GM18508 (cell line): ENCODE data around the gene FSTL4.

Experiments
- ATAC-seq: cut with Tn5 transposase; IDR thresholded peaks from one replicate; pipeline ENCODE4 v1.9.1; 2021; ENCODE audit warnings: moderate number of reproducible peaks; ENCODE audit not compliant: insufficient read depth, unreplicated experiment

FSTL4 gene

DNA sequence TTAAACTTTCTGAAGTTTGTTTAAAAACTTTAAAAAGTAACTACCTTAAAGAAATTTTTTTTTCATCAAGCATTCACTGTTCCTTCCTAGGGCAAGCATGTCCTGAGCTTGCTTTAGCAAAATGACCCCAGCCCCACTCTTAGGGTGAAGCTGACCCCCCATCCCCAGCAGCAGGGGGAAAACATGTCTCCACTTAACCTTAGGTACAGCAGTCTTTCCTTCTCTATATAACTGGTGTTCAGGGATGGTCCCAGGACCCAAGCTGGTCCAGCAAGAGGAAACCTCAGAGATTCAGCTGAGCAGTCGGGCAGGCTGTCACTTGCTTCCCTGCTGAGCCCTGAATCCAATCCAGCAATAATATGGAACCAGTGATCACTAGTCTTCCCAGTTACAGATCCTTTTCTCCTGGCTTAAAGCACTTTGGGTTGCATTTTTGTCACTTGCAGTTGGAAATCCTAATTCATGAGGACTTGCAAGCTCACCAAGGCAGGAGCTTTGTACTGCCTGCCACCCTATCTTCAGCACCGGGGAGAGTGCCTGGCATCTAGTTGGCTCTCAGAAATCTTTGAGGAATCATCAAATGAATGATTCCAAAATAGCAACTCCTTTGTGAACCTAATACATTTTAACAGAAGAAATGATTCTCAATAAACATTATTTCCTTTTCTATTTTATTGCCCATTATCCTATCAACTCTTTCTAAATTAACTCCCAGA, 91.2 kb downstream of the FSTL4 start:
- ATAC-seq = no peak

DNA sequence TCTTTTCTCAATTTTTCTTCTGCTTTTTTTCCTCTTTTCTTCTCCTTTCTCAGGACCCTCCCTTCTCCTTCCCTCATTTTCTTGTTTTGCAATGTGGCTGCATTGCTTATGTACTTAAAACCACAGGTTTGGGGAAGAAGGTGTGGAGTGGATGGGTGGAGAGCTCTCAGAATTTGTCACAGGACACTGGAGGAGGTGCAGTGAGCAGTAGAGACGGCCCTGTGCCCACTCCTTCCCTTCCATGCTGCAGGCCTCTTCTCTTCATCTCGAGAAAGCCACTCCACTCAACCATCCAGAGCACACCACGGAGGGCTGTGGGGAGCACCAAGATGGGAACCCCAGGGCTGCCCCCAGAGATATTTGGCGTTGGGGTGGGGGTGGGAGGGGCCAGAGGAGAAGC, 92.3 kb downstream of the FSTL4 start:
- ATAC-seq = no peak

DNA sequence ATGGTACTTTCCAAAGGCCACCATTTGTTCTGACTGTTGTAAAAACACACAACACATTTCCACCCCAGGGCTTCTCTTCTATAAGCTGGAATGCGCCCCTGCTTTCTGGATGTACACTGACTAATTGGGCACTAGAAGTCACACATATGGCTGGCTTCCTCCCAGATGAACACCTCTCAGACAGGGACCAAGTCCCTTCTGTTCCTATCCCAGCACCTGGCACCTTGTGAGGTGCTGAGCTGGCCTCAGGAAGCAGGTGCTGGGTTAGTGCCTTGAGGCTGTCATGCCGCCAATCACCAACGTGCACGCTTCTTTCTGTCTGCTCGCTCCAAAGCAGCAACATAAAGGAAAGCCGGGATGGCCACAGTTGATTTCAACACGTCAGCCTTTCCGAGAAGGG, 93.2 kb downstream of the FSTL4 start:
- ATAC-seq = no peak

DNA sequence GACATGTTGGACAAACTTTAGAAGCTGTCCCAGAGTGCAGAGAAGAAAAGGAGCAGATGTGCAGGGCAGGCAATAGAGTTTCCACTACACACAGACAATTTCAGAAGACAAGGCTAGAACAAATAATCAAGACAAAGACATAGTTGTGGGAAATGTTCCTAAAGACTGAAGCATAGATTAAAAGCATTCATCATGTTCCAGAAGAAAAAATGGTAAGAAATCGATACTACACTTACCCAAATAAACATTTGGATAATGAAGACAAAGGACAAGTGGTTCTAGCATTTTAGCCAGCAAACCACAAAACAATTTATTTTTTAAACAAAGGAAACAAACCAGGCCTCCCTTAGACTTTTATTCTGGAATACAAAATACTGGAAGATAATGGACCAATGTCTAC, 97.9 kb downstream of the FSTL4 start:
- ATAC-seq = no peak

DNA sequence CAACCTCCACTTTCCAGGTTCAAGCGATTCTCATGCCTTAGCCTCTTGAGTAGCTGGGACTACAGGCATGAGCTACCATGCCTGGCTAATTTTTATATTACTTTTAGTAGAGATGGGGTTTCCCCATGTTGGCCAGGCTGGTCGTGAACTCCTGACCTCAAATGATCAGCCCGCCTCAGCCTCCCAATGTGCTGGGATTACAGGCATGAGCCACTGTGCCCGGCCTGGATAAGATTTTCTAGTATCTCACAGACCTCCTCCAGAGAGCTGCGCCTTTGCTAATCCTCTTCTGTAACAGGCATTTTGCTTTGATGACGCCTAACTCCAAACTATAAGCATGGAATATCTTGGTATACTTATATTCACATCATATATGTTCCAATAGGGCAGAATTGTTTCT, 99.4 kb downstream of the FSTL4 start:
- no peak for ATAC-seq

DNA sequence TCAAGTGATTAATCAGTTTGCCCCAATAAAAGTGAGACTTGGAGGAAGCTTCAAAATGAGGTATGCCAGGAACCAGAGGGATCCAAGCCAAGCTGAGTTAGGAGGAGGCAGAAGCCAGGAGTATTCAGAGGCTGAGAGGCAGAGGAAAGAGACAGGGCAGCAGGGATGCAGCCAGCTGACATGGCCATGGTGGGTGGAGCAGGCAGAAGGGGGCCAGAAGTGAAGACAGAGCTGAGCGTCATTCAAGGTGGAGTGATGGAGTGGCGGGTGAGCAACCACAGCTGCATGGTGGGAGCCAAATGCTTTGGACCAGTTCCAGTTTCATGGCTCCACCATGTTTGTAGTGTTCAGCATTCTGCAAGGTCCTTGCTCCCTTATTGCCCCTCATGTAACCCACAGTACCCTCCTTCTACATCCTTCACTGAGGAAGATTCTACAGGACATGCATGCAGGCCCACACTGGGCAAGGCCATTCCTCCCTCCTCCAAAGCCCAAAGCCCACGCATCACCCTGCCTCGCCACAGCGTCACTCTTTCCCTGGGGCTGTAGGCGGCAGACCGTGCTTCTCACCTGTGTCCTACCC, 100.6 kb downstream of the FSTL4 start:
- no peak for ATAC-seq

DNA sequence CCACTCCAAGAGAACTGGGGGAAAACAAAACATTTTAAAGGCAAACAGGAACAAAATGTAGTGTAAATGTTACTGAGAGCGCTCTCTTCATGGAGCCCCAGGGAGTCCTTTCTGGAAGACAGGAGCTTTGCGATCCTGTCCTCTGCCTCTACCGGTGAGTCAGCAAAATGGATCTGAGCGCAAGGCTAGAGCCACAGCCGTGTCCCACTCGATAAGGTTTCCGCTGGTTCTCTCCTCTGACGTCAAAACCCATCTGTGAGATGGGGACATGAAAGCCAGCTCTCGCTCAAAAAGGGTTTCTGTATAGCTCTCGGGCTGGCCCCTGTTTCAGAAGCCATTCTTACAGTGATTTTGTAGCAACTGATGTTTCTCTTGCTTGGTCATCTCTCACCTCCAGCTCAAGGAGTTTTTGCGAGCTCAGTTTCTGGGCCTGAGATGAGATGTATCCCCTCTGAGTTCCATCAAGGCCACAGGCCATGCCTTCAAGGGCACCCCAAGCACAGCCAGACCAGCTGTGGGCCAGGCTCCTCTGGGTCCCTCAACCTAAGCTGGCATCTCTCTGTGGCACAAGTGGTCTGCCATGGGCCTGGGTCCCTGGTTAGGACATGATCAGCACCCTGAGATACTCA, 101.6 kb downstream of the FSTL4 start:
- no peak for ATAC-seq

DNA sequence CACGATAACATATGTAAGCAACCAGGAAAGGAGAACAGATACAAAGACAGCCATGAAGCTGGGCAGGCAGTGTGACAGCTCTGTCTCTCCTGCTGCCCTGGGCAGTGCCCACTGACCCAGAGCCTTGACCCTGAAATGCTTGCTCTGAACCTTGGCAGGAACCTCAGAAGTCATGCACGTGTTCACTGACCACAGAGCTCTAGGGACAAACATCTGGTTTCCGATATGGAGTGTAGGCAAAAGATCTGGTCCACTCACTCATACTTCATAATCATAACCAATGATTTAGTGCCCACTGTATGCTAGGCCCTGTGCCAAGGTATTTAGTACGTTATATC, 102.6 kb downstream of the FSTL4 start:
- ATAC-seq = no peak

DNA sequence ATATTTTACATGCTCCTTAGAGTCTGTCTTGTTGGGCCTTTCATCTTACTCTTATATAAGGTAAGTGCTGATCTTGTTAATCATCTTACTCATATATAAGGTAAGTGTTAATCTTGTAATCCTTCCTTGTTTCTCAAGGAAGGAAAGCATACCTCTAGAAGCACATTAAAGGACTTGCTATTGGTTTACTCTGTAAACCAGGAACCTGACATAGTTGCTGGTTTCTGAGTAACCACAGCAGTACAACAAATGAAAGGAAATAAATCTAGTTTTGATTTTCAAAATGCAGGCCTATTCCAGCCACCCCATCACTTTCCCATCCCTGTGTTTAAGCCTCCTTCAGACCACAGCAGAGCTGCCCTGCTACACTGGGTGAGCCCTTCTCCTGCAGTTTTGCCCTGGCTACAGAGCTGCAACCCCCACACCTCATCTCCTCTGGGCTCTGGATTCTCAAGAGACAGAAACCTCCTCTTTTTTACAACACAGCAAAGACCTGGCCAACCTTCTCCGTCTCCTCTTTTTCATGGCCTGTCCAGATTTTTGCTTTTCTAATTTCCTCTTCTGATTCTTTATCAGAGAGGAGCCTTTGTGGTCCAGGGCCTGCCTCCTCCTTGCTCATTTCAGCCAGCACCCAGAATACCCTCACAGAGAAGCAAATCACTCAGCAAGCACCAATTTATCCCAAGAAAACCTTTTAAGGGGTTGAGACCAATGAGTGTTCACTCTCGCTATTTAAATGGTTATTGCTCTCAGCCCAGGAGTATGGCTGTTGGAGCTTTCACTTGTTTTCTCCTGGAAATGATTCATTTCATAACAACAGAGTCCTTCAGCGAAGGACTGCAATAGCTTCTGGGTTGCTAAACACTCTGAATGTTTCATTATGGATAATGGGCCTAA, 103.2 kb downstream of the FSTL4 start:
- no peak for ATAC-seq

DNA sequence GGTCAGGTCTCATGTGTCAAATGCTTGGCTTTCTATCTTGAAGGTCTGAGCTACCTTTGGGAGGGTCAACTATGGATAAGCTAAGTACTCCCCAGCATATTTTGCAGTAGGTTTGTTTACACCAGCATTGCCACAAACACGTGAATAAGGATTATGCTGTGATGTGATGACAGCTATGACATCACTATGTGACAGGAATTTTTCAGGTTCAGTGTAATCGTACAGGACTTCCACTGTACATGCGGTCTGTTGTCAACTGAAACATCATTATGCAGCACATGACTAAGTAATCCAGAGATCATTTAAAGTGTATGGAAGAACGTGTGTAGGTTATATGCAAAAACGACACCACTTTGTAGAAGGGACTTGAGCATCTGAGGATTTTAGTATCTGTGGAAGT, 104.0 kb downstream of the FSTL4 start:
- no peak for ATAC-seq

DNA sequence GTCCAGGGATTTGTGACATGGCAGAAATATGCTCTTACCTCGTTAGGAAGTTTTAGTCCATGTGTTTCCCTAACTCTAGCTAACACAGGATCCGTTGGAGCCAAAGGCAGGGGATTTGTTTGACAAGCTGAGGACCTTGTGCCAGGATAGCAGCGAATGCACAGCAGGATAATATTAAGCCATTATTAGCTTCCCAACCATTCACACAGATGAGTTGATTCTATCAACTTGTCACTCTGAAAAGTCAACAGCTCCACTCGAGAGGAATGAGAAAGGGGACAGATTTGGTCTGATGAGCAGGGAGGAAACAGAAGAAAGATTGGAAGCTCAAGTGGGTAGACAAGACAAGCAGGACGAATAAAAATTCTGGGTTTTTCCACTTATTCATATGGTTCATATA, 106.2 kb downstream of the FSTL4 start:
- ATAC-seq = no peak

DNA sequence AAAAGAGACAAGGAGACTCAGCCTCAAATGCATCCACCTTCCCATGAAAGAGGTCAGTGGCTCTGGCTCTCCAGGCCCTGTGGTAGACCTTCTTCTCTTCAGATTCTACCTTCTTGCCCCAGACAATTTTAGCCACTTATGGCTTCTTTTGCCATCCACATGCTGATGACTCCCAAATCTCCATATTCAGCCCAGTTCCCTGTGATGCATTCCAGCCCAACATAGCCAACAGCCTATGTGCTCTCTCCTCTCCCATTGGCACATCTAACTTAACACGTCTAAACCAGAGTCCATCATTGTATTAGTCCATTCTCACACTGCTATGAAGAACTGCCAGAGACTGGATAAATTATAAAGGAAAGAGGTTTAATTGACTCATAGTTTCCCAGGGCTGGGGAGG, 108.8 kb downstream of the FSTL4 start:
- ATAC-seq = no peak

DNA sequence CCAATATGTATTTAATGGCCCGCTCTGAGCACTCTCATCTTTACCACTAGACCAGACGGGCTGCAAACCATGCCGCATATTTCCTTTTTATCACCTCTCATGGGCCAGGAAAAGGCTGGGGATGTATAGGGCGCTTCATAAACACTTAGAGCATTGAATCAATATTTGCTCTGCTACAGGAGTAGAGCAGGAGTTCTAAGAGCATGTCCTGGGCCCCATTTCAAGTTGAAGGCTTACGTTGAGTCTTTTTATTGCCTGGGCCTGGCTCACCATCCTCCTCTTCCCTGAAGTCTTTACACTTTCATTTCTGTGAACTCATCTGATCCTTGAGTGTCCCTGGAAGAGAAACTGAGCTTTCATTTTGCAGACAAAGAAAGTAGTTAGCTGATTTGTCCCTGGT, 112.4 kb downstream of the FSTL4 start:
- ATAC-seq = no peak

DNA sequence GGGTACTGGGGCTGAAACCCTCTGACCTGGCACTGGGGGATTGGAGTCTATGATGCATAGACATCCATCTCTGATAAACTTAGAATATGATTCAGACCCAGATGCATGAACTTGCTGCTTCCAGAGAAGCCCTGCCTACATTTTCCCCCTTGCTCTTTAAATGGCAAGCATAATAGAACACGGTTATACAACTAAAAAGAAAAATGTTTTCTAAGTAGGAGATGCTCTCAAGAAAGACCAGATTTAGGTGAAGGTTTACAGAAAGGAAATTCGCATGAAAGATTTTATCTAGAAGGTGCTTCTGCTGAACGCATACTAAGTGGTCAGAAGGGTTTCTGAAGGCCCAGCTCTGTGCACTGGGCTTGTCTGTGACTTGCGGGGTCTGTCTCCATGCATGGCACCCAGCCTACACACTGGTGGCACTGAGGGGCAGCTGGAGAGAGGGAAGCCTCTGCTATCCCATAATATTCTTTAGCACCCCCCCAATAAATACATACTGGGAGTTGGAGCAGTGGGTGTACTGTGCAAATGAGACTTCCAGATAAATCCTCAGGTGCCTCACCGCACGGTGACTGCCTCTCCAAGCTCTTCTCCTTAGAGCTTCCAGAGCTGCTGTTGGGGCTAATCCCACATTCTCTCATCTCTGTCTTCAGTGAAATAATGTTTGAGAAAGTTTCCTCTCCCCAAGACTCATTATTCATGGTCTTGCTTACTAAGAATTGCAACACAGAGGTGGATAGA, 114.6 kb downstream of the FSTL4 start:
- no peak for ATAC-seq

DNA sequence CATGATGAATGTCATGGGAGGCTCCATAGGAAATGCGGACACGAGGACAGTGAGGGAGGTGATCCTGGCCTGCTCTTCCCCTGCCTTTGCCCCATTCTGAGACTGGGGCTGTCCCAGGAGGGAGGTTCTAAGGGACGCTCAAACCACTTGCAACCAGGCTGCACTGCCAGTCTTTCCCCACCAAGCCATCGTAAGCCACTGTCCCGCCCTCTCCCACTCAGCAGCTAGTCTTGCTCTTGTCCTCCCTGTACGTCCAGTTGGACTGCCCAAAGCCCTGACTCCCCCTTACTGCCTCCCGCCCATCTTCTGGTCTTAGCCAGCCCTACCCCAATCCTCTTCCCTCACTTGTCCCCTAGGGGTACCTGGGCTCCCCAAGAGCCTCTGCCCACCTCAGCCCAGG, 115.7 kb downstream of the FSTL4 start:
- ATAC-seq = no peak

DNA sequence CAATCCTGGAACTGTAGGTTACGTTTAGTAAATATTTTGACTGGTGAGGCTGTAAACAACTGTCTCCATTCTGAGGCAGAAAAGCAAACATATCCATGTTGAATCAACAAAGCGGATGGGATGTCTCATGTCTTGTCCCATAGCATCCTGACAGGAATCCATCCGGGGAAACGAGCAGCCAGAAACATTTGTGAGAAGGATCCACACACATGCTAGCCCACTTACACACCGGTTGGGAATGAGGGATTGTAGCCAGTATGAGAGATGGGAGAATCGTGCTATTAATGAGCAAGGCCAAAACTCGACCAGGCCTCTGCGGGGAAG, 117.5 kb downstream of the FSTL4 start:
- ATAC-seq = no peak

DNA sequence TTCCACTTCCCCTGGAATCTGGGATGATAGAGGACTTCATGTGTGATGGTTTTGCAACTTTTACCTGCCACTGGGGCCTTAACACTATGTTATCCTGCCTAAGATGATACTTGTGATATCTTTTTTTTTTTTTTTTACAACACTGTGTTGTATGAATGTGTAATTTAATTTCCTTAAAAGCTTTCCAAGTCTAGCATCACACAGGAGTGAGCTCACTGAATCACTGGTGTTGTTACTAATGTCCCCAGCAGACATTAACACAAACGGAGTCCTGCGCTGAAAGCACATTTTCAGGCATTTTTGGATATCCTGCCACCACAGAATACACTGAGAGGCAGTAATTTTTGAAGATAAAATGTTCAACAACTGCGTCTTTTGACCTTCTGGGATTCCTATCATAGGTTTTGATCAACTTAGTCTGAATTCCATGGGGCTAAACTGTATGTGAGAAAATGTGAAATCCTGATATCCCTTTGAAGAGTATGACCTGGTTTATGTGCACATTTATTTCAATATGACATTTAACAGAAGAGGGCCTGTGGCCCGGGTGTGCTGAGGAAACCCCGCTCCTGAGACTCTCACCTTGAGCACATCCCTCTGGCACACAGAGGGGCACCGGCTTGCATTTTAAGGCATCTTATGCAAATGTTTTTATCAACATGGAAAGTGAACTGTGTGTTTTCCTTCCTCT, 118.0 kb downstream of the FSTL4 start:
- ATAC-seq = no peak

DNA sequence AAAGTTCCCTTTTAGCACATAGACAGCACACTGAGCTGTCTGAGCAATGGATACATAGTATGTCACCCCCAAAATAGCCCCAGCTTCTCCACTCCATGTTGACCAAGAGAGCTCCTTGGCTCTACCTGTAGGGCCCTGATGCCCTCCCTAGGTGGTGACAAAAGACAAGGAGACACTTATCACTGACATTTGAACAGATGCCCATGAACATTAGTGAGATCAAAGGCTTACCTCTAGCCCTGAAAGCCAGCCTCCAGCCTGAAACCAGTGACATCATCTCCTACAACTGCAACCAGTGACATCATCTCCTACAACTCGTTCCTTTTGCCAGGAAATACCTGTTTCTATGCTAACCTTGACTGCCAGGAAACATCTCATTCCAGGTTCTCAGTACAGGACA, 122.7 kb downstream of the FSTL4 start:
- ATAC-seq = no peak

DNA sequence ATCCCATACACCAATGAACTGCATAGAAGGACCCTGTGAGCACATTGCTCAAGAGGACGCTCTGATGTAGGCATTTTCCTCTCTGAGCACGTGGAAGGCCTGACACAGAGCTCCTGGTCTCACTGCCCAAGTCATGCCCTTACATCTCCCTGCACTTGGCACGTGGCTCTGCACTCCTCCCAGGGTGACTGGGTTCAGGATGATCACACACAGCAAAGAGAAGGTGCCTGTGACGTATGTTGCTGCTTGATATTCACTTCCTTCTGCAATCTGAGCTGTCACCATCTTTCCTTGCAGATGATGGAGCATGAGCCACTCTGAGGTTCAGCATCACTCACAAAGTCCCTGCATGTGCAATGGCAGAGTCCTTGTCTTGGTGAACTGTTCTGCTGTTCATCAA, 125.2 kb downstream of the FSTL4 start:
- ATAC-seq = no peak

DNA sequence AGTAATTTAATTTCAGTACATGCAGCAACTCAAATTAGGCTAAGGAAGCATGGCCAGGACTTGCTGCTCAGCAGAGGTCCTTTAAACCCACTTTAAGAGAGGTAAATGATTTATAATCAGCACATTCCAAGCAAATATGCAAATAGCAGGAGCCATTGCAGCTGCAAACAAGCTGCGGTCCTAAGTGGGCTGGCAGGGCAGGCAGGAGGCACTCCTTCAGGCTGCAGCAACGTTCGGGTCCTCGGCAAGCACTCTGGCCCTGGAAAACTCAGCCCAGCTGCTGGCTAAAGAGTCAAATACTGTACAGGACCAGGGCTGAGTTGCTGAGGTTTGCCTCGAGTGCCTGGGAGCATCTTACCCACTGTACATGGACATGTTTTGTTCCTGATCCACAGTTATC, 126.9 kb downstream of the FSTL4 start:
- ATAC-seq = no peak
